Right lung (tissue), 5 donors: ENCODE data around the gene MRPS18A. TPM values are rescaled to one million over a fixed set of nuclear protein-coding genes. Genes with fewer than 3 reads are reported as not detected.
A peak's percentile ranks its signal among the peaks of the same experiment; 100 is the strongest.
"Not testable (repeated sequence)": the region's sequence is repeated elsewhere in the genome, so short reads cannot be mapped to it uniquely, and the experiment has no call there.

Source experiments
- DNase-seq, 2 donors: peaks; one replicate each; pipeline ENCODE4 v3.0.0-alpha.2; 2013
- polyA plus RNA-seq, 5 donors: library from polyadenylated mRNA; unstranded; fragments of 120-200 nt; gene quantifications; one replicate each; pipeline versions ENCODE4 v1.2.1 to v1.2.3, GENCODE V29; 2013; ENCODE audit warnings: inconsistent platforms in 1 of 5, low replicate concordance in 1 of 5; ENCODE audit not compliant: insufficient read length in 5 of 5, insufficient read depth in 1 of 5

Gene MRPS18A
- polyA plus RNA-seq, 5 donors = 39.0 to 49.7 (median 42.9) TPM

GRCh38 chr6:43671801-43672690, 15.5 kb downstream of the MRPS18A start:
- no peak for DNase-seq

- no peak for DNase-seq
Measured at GRCh38 chr6:43671011-43671800, 16.4 kb downstream of the MRPS18A start.

- no peak for DNase-seq
Measured at GRCh38 chr6:43670623-43670986, 17.0 kb downstream of the MRPS18A start.

- no peak for DNase-seq
Measured at GRCh38 chr6:43669922-43670622, 17.5 kb downstream of the MRPS18A start.

- DNase-seq = no peak
Measured at GRCh38 chr6:43669050-43669921, 18.3 kb downstream of the MRPS18A start.

- DNase-seq = peak; percentile 80 to 82
Measured at GRCh38 chr6:43668151-43669028, 19.2 kb downstream of the MRPS18A start.

GRCh38 chr6:43667245-43668150, 20.1 kb downstream of the MRPS18A start:
- peak; percentile 79 to 86 for DNase-seq

- no peak for DNase-seq
Measured at GRCh38 chr6:43666196-43666920, 21.2 kb downstream of the MRPS18A start.

- DNase-seq = no peak
Measured at GRCh38 chr6:43665376-43665775, 22.2 kb downstream of the MRPS18A start.

- DNase-seq = not testable (repeated sequence)
Measured at GRCh38 chr6:43662948-43663347, 24.6 kb downstream of the MRPS18A start.

GRCh38 chr6:43658161-43658560, 29.4 kb downstream of the MRPS18A start:
- DNase-seq = no peak

- DNase-seq = no peak
Measured at GRCh38 chr6:43657221-43657802, 30.3 kb downstream of the MRPS18A start.

GRCh38 chr6:43652822-43653221, 34.8 kb downstream of the MRPS18A start:
- DNase-seq = not testable (repeated sequence)

- DNase-seq = no peak
Measured at GRCh38 chr6:43648248-43648647, 39.3 kb downstream of the MRPS18A start.

- no peak for DNase-seq
Measured at GRCh38 chr6:43647613-43648012, 40.0 kb downstream of the MRPS18A start.

GRCh38 chr6:43645613-43645964, 42.0 kb downstream of the MRPS18A start:
- no peak for DNase-seq

GRCh38 chr6:43644940-43645612, 42.5 kb downstream of the MRPS18A start, which contains the start of gene RSPH9:
Gene RSPH9, plus strand, starts transcription at chr6:43645036. Its CDS starts 63 bp downstream, at chr6:43645099.
- peak; percentile 67 to 76 for DNase-seq
